ENCODE measurements around the gene EHD1.
"Not testable (repeated sequence)": the region's sequence is repeated elsewhere in the genome, so short reads cannot be mapped to it uniquely, and the experiment has no call there.

The EHD1 gene

GRCh38 chr11:64826578-64827450, 51.6 kb downstream of the EHD1 start:
- DNase-seq (ENCODE audit: low read depth in 2 of 2): no peak

GRCh38 chr11:64826062-64826461, 52.4 kb downstream of the EHD1 start:
- DNase-seq (ENCODE audit: low read depth in 2 of 2): no peak

GRCh38 chr11:64823568-64824119, 54.8 kb downstream of the EHD1 start:
- no peak for DNase-seq (ENCODE audit: low read depth in 2 of 2)

- no peak for DNase-seq (ENCODE audit: low read depth in 2 of 2)
Measured at GRCh38 chr11:64817476-64817875, 60.9 kb downstream of the EHD1 start.

- not testable (repeated sequence) for DNase-seq (ENCODE audit: low read depth in 2 of 2)
Measured at GRCh38 chr11:64815433-64815832, 63.0 kb downstream of the EHD1 start.

- DNase-seq (ENCODE audit: low read depth in 2 of 2): no peak
Measured at GRCh38 chr11:64814712-64815187, 63.7 kb downstream of the EHD1 start.

- DNase-seq (ENCODE audit: low read depth in 2 of 2): no peak
Measured at GRCh38 chr11:64813826-64814225, 64.6 kb downstream of the EHD1 start.

- DNase-seq (ENCODE audit: low read depth in 2 of 2): no peak
Measured at GRCh38 chr11:64810891-64811272, 67.5 kb downstream of the EHD1 start.

- peak; percentile 46 to 50 for DNase-seq (ENCODE audit: low read depth in 2 of 2)
Measured at GRCh38 chr11:64810271-64810890, 68.0 kb downstream of the EHD1 start, which contains the start of gene MEN1. MEN1 (minus strand) TSS chr11:64810551; CDS start chr11:64810109, 442 bp downstream.

GRCh38 chr11:64809781-64810241, 68.6 kb downstream of the EHD1 start:
- no peak for DNase-seq (ENCODE audit: low read depth in 2 of 2)

GRCh38 chr11:64805481-64805880, 72.9 kb downstream of the EHD1 start:
- no peak for DNase-seq (ENCODE audit: low read depth in 2 of 2)

GRCh38 chr11:64804346-64805210, 73.8 kb downstream of the EHD1 start:
- DNase-seq (ENCODE audit: low read depth in 2 of 2): no peak

- no peak for DNase-seq (ENCODE audit: low read depth in 2 of 2)
Measured at GRCh38 chr11:64803846-64804345, 74.5 kb downstream of the EHD1 start.

GRCh38 chr11:64803158-64803845, 75.1 kb downstream of the EHD1 start, which contains the start of gene MAP4K2:
MAP4K2 (minus strand) TSS chr11:64803214; CDS start chr11:64803149, 65 bp downstream.
- peak; percentile 71 to 75 for DNase-seq (ENCODE audit: low read depth in 2 of 2)

GRCh38 chr11:64802370-64803157, 75.9 kb downstream of the EHD1 start:
- no peak for DNase-seq (ENCODE audit: low read depth in 2 of 2)

Measured in stimulated activated CD8-positive, alpha-beta memory T cell treated with anti-CD3 and anti-CD28 coated beads, Interleukin-7, amount 100 ng/mL, for 1 hour (primary cell).